Activated T-helper 1 cell treated with anti-CD3 and anti-CD28 coated beads, Interleukin-12 subunit alpha, Interleukin-12 subunit beta, Interleukin-2, Interleukin-4 antibody, amounts not matched to agents 30 ng/mL and 10 ng/mL and 1 ng/mL, durations not matched to agents 14 hours and 24 hours and 36 hours (primary cell): ENCODE measurements around the gene SPRR1B. TPM values are rescaled to one million over a fixed set of nuclear protein-coding genes. Genes with fewer than 3 reads are reported as not detected.

ENCODE experiments used
- DNase-seq: peaks from one replicate; pipeline ENCODE4 v3.0.0; 2021; ENCODE audit warnings: low spot score
- H3K27ac Mint-ChIP-seq: one replicate; pipeline ENCODE4 v1.8.0; 2021; ENCODE audit warnings: mild to moderate bottlenecking, mixed read lengths
- H3K27me3 Mint-ChIP-seq: one replicate; pipeline ENCODE4 v1.8.0; 2022; ENCODE audit warnings: mild to moderate bottlenecking, moderate library complexity, mixed read lengths; ENCODE audit not compliant: insufficient read depth
- H3K36me3 Mint-ChIP-seq: one replicate; pipeline ENCODE4 v1.8.0; 2021; ENCODE audit warnings: low read depth, mixed read lengths
- H3K4me1 Mint-ChIP-seq: one replicate; pipeline ENCODE4 v1.8.0; 2021; ENCODE audit warnings: low read depth, mixed read lengths
- H3K4me3 Mint-ChIP-seq: one replicate; pipeline ENCODE4 v1.8.0; 2021; ENCODE audit warnings: mild to moderate bottlenecking, moderate library complexity, mixed read lengths
- H3K9me3 Mint-ChIP-seq: one replicate; pipeline ENCODE4 v1.8.0; 2021; ENCODE audit warnings: mixed read lengths
- intact Hi-C: fragments of 100-400 bp; cut with micrococcal nuclease; formaldehyde crosslinking; loops from one replicate; pipeline ENCODE4 v1.15.1; 2024
- total RNA-seq: library from RNA; stranded (reverse); gene quantifications from 2 replicates; pipeline ENCODE4 v1.2.3, GENCODE V29; 2022

The SPRR1B gene, protein sequence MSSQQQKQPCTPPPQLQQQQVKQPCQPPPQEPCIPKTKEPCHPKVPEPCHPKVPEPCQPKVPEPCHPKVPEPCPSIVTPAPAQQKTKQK
- not detected in 2 replicates for total RNA-seq

DNA sequence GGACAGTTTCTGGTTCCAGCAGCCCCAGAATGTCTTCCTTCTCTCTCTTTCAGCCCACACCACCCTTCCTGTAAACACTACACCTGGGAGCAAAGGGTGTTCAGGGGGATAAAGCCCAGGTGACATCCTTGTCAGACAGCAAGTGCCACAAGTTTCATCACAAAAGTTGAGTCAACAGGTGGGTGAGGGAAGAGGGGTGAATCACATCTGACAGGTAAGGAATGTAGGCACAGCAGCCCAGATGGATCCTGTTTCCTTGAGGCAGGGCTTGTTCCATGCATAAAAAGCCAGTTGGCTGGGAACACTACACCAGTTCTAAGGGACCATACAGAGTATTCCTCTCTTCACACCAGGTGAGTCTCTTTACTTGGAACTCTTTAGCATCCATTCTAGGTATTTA lies at the start of gene SPRR1B:
Gene SPRR1B (plus strand): TSS at position 309 of the 400 bp plus-strand sequence. CDS start 1,143 bp downstream, outside the sequence.
- Mint-ChIP-seq H3K4me1 (no peaks in the 10 kb centered on the region), H3K9me3 (no peaks in the 10 kb centered on the region), H3K27me3 (no peaks in the 10 kb centered on the region), H3K27ac (no peak within 1 kb of the TSS), H3K36me3 (no peaks in the 10 kb centered on the region), H3K4me3 (no peak within 1 kb of the TSS)
- no peak for DNase-seq
- intact Hi-C loops: no loop called here

GRCh38 chr1:152982076-152982475 lies 48.9 kb upstream of the SPRR1B start:
- no peak overlapping the region for H3K4me3 Mint-ChIP-seq
- intact Hi-C loops: no loop called here
- no peak for DNase-seq

GRCh38 chr1:152983234-152983633 lies 47.8 kb upstream of the SPRR1B start:
- intact Hi-C loops: no loop called here
- peaks cover 2% of the 10 kb centered on the region for H3K27me3 Mint-ChIP-seq
- no peak for DNase-seq
- H3K27ac Mint-ChIP-seq: no peak overlapping the region
- no peaks in the 10 kb centered on the region for H3K36me3 Mint-ChIP-seq
- H3K4me3 Mint-ChIP-seq: no peak overlapping the region
- H3K4me1 Mint-ChIP-seq: no peaks in the 10 kb centered on the region
- H3K9me3 Mint-ChIP-seq: no peaks in the 10 kb centered on the region

More at GRCh38 chr1:152982076-152982475, 48.9 kb upstream of the SPRR1B start:
- no peak overlapping the region for H3K27ac Mint-ChIP-seq
- H3K27me3 Mint-ChIP-seq: peaks cover 2% of the 10 kb centered on the region
- H3K9me3 Mint-ChIP-seq: no peaks in the 10 kb centered on the region
- H3K4me1 Mint-ChIP-seq: no peaks in the 10 kb centered on the region
- H3K36me3 Mint-ChIP-seq: no peaks in the 10 kb centered on the region

DNA sequence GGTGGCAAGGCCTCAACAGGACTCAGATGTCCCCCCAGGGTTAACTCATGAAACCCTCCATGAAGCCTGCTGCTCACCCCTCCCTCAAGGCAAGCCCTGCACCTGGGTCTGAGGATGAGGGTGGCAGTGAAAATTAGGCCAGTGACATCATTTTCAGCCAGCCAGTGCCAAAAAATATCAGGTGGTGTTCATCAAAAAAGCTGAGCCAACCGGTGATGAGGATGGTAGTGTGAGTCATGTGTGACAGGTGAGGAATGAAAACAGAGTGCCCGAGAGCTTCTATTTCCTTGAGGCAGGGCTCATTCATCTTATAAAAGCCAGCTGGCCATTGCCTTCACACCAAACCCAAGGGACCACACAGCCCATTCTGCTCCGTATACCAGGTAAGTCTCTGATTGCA lies 47.3 kb upstream of the SPRR1B start, which contains the start of gene SPRR1A:
Gene SPRR1A (plus strand): TSS at position 339 of the 400 bp plus-strand sequence. CDS start 1,150 bp downstream, outside the sequence.
- intact Hi-C loops: no loop called here
- no peak within 1 kb of the TSS for H3K27ac Mint-ChIP-seq
- H3K9me3 Mint-ChIP-seq: no peaks in the 10 kb centered on the region
- peaks cover 2% of the 10 kb centered on the region for H3K27me3 Mint-ChIP-seq
- H3K4me3 Mint-ChIP-seq: no peak within 1 kb of the TSS
- no peak for DNase-seq
- H3K4me1 Mint-ChIP-seq: no peaks in the 10 kb centered on the region
- H3K36me3 Mint-ChIP-seq: no peaks in the 10 kb centered on the region

- peaks cover 5% of the 10 kb centered on the region for H3K27me3 Mint-ChIP-seq
- no peaks in the 10 kb centered on the region for H3K9me3 Mint-ChIP-seq
Observed at GRCh38 chr1:152986578-152986977, 44.4 kb upstream of the SPRR1B start.

DNA sequence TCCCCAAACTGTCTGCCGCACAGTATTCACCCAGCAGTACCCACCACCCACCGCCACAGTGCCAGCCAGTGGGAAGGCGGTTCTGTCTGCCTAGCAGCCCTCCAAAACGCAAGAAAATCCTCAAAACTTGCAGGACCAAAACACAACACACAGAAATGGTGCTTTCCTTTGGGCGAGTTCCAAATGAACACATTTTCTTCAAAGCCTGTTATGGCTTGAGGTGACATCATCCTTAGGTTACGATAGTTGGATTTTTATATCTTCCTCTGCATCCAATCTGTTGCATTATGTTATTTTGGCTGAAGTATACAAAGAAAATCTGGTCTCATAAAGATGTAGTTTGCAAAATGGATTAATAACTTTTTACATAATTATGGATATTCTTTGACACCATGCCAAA lies 37.8 kb upstream of the SPRR1B start:
- Mint-ChIP-seq H3K4me3 (no peak overlapping the region), H3K27ac (no peak overlapping the region), H3K4me1 (no peaks in the 10 kb centered on the region), H3K9me3 (no peaks in the 10 kb centered on the region), H3K27me3 (peaks cover 9% of the 10 kb centered on the region), H3K36me3 (no peaks in the 10 kb centered on the region)
- intact Hi-C loops: no loop called here
- no peak for DNase-seq

More at GRCh38 chr1:152986578-152986977, 44.4 kb upstream of the SPRR1B start:
- intact Hi-C loops: no loop called here
- no peak overlapping the region for H3K27ac Mint-ChIP-seq
- H3K4me3 Mint-ChIP-seq: no peak overlapping the region
- DNase-seq: no peak
- H3K4me1 Mint-ChIP-seq: no peaks in the 10 kb centered on the region
- H3K36me3 Mint-ChIP-seq: no peaks in the 10 kb centered on the region

GRCh38 chr1:152995842-152996241 lies 35.2 kb upstream of the SPRR1B start:
- no peaks in the 10 kb centered on the region for H3K9me3 Mint-ChIP-seq
- H3K4me1 Mint-ChIP-seq: no peaks in the 10 kb centered on the region
- no peak for DNase-seq
- no peak overlapping the region for H3K27ac Mint-ChIP-seq
- intact Hi-C loops: no loop called here
- no peak overlapping the region for H3K4me3 Mint-ChIP-seq
- peaks cover 5% of the 10 kb centered on the region for H3K27me3 Mint-ChIP-seq
- H3K36me3 Mint-ChIP-seq: no peaks in the 10 kb centered on the region

GRCh38 chr1:152996633-152997400 lies 34.2 kb upstream of the SPRR1B start:
- no peak overlapping the region for H3K27ac Mint-ChIP-seq
- no peaks in the 10 kb centered on the region for H3K9me3 Mint-ChIP-seq
- H3K4me3 Mint-ChIP-seq: no peak overlapping the region
- H3K36me3 Mint-ChIP-seq: no peaks in the 10 kb centered on the region
- no peaks in the 10 kb centered on the region for H3K4me1 Mint-ChIP-seq
- intact Hi-C loops: no loop called here
- DNase-seq: no peak
- peaks cover 5% of the 10 kb centered on the region for H3K27me3 Mint-ChIP-seq

DNA sequence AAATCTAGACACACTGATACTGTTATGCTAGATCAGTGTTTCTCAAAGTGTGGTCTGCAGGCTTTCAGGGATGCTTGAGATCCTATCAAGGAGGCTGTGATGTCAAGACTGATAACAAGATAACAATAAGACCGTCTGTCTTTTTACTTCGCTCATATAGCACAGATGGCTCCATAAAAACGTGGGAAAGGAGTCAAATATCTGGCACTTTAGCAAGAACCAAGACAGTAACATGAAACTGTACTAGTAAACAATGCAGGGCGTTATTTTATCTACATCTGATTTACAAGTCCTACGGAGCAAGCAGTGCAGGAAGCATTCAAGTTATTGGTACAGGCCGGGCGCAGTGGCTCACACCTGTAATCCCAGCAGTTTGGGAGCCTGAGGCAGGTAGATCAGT lies 33.1 kb upstream of the SPRR1B start:
- Mint-ChIP-seq H3K4me1 (no peaks in the 10 kb centered on the region), H3K27me3 (peaks cover 5% of the 10 kb centered on the region)
- intact Hi-C loops: no loop called here

DNA sequence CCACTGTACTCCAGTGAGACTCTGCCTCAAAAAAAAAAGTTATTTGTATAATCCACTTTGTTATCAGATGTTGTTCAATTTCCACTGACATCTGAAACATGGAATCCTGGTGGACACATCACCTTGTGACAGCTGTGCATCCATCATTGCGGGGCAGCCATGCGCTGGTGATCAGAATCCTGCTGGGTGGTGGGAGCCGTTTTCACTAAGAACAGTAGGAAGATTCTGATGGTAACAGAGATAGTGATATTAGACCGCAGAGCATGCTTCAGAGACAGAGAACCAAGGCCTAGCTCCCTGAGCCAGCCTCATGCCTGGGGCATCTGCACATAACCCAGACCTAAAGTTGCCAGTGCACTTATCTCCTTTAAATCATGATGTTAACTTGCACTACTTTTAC lies 32.5 kb upstream of the SPRR1B start:
- intact Hi-C loops: no loop called here
- no peaks in the 10 kb centered on the region for H3K9me3 Mint-ChIP-seq
- H3K27ac Mint-ChIP-seq: no peak overlapping the region
- DNase-seq: no peak
- peaks cover 2% of the 10 kb centered on the region for H3K27me3 Mint-ChIP-seq
- H3K4me3 Mint-ChIP-seq: no peak overlapping the region
- H3K4me1 Mint-ChIP-seq: no peaks in the 10 kb centered on the region
- H3K36me3 Mint-ChIP-seq: no peaks in the 10 kb centered on the region

More for the DNA sequence above, 33.1 kb upstream of the SPRR1B start:
- DNase-seq: no peak
- Mint-ChIP-seq H3K4me3 (no peak overlapping the region), H3K36me3 (no peaks in the 10 kb centered on the region), H3K9me3 (no peaks in the 10 kb centered on the region), H3K27ac (no peak overlapping the region)

GRCh38 chr1:152999818-153000217 lies 31.2 kb upstream of the SPRR1B start:
- DNase-seq: no peak
- no peaks in the 10 kb centered on the region for H3K4me1 Mint-ChIP-seq
- H3K27ac Mint-ChIP-seq: no peak overlapping the region
- intact Hi-C loops: no loop called here
- H3K4me3 Mint-ChIP-seq: no peak overlapping the region
- peaks cover 2% of the 10 kb centered on the region for H3K27me3 Mint-ChIP-seq
- H3K9me3 Mint-ChIP-seq: no peaks in the 10 kb centered on the region
- no peaks in the 10 kb centered on the region for H3K36me3 Mint-ChIP-seq

GRCh38 chr1:153000294-153000693 lies 30.7 kb upstream of the SPRR1B start:
- H3K36me3 Mint-ChIP-seq: no peaks in the 10 kb centered on the region
- H3K27me3 Mint-ChIP-seq: peaks cover 2% of the 10 kb centered on the region
- no peak overlapping the region for H3K4me3 Mint-ChIP-seq

DNA sequence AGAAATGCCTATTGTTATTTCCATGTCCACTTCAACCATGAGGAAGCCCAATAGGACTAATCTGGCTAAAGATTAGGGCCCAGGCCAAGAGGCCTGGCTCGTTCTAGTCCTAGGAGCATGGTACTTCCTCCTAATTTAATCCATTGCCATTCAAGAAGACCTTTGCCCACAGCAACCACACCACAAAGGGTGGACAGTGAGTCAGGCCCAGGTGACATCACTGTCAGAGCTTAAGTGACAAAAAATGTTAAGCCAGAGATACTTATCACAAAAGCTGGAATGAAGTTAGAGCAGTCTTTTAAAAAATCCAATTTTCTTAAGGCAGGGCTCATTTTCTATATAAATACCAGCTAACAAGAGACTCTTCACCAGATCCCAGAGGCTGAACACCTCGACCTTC lies 29.6 kb upstream of the SPRR1B start, which contains the start of gene SPRR3:
Gene SPRR3 (plus strand): TSS at position 368 of the 400 bp plus-strand sequence. CDS start 1,272 bp downstream, outside the sequence.
- H3K36me3 Mint-ChIP-seq: no peaks in the 10 kb centered on the region
- no peak within 1 kb of the TSS for H3K27ac Mint-ChIP-seq

More at GRCh38 chr1:153000294-153000693, 30.7 kb upstream of the SPRR1B start:
- Mint-ChIP-seq H3K4me1 (no peaks in the 10 kb centered on the region), H3K27ac (no peak overlapping the region), H3K9me3 (no peaks in the 10 kb centered on the region)
- DNase-seq: no peak
- intact Hi-C loops: no loop called here

More for the DNA sequence above, 29.6 kb upstream of the SPRR1B start, which contains the start of gene SPRR3:
- Mint-ChIP-seq H3K4me1 (no peaks in the 10 kb centered on the region), H3K27me3 (peaks cover 2% of the 10 kb centered on the region), H3K4me3 (no peak within 1 kb of the TSS), H3K9me3 (no peaks in the 10 kb centered on the region)
- intact Hi-C loops: no loop called here
- DNase-seq: no peak
